Islet precursor cell (in vitro differentiated cells): ENCODE measurements around the gene DMAC1.

Source experiments
- DNase-seq: peaks from one replicate; pipeline ENCODE4 v3.0.0-alpha.2; 2018

The DMAC1 gene

DNA sequence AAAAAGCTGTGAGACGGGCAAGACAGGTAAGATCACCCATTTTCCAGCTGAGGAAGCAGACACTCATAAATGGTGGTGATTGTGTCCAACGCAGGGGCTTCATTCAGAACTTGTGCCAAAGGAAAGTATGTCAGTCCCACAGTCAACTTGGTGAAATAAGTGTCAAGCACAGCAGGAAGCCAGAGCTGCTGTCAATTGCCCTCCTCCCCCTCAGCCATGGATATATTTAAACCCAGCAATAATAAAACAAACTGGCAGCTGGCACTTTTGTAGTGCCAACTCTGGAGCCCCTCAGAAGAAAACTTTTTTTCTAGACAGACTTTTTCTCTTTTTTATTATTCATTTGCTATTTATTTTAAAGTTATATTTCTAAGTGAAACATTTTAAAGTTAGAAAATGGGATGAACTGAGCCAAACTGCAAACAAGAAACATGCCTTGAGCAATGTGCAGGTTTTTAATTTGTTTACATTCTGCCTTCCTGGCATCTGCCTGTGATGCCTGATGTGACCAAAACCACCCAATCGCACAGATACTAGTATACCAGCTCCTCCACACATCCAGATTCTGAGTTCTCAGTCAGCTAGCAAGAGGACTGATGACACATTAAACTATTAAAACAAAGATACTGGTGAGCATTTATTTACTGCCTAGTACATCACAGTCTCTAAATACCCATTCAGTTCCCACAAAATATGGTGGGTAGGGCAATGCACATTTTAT, 17.0 kb downstream of the DMAC1 start:
- DNase-seq, result no peak

DNA sequence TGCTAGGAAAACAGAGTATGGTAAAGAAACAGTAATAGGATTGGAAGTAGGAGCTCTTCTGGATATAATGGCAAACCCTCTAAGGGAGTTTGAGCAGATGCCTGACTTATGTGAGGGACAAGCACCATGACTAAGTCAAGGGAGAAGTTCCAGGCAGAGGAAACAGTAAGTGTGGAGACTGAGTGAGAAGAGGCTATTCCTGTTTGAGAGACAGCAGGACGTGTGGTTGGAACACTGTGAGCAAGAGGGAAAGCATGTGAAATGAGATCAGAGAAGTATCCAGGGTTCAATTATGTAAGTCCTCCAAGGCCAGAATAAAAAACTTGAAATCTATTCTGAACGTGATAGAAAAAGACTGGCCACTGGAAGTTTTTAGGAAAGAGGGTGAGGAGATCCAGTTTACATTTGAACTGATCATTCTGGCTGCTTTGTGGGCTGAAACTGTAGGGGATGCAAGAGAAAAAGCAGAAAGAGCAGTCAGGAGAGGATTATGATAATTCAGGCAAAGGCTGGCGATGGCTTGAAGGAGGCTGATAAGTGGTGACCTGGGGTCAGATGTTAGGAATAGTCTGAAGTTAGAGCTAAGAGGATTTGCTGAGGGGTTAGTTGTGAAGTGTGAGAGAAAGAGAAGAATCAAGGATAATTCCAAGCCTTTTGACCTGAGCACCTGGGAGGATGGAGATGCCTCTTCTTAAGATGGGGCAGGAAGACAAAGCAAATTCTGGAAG, 19.2 kb downstream of the DMAC1 start:
- DNase-seq, result peak; percentile 60

- no peak for DNase-seq
These were observed 20.6 kb downstream of the DMAC1 start for GRCh38 chr9:7778851-7779600.

- DNase-seq, result no peak
These were observed 21.8 kb downstream of the DMAC1 start for GRCh38 chr9:7777771-7778170.

DNA sequence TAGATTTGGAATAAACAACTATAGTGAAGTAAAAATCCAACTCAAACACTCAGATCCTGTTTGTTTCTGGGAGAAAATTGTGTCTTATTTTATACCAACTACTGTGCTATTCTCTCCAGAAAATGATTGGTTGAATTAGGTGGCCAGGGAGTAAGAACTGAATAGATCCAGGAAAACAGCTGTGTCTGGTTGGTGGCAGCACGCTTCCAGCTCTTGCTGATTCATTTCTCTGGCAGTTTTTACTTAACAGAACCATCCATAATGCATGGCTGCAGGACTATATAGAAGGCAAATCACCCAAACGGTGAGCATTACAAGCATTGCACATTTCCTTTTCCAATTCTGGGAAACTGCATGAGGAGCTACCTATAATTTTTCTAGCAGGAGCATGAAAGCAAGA, 29.5 kb downstream of the DMAC1 start:
- DNase-seq, result no peak

- DNase-seq, result no peak
These were observed 37.0 kb downstream of the DMAC1 start for GRCh38 chr9:7762600-7762999.

DNA sequence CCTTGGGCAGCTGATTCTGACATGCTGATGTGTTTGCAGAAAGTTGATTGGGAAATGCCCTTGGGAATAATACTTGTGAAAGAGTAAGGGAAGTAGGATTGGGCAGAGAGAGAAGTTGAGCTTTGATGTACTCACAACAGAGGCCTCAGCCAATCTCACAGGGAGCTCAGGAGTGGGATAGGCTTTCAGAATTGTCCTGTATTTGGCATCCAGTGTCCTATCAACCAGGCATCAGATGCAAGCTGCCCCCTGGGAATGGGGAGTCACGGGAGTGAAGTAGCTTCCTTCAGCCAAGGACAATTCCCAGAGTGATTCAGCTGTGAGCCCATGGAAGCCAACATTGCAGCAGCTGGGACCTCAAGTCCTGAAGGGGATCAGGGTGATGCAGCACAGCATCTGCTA, 39.6 kb downstream of the DMAC1 start:
- no peak for DNase-seq

- no peak for DNase-seq
These were observed 43.5 kb downstream of the DMAC1 start for GRCh38 chr9:7756088-7756487.

- DNase-seq, result no peak
These were observed 47.1 kb downstream of the DMAC1 start for GRCh38 chr9:7752481-7752880.
